CD14-positive monocyte (primary cell): ENCODE measurements around the gene NLRP3. TPM values are rescaled to one million over a fixed set of nuclear protein-coding genes. Genes with fewer than 3 reads are reported as not detected.

ENCODE experiments used
- DNase-seq, 3 donors: peaks; one replicate each; pipeline ENCODE4 v3.0.0-alpha.2; 2011 to 2022
- H2AFZ ChIP-seq: 2 replicates; pipeline ENCODE4 v1.6.0; 2012; ENCODE audit warnings: mild to moderate bottlenecking, low read depth, low read length, inconsistent platforms; ENCODE audit not compliant: insufficient read depth, poor library complexity, severe bottlenecking
- H3K27ac ChIP-seq, 2 donors: 1 replicate in 1 of 2; 2 replicates in 1 of 2; pipeline ENCODE4 v1.5.1; 2012 to 2013; ENCODE audit warnings: low read length in 2 of 2, control low read depth in 1 of 2, inconsistent platforms in 1 of 2, low read depth in 1 of 2, mild to moderate bottlenecking in 1 of 2
- H3K27me3 ChIP-seq, 2 donors: one replicate each; pipeline versions ENCODE4 v1.6.0 to v1.6.1; 2011 to 2013; ENCODE audit warnings: low read length in 2 of 2; ENCODE audit not compliant: control insufficient read depth in 2 of 2, insufficient read depth in 2 of 2
- H3K36me3 ChIP-seq, 2 donors: replicated peaks in 1 of 2; 1 replicate in 1 of 2; 2 replicates in 1 of 2; pipeline versions ENCODE4 v1.5.1 to v1.6.1; 2012 to 2013; ENCODE audit warnings: low read length in 2 of 2, control low read depth in 1 of 2, inconsistent platforms in 1 of 2, mild to moderate bottlenecking in 1 of 2; ENCODE audit not compliant: insufficient read depth in 2 of 2, control insufficient read depth in 1 of 2
- H3K4me1 ChIP-seq, 2 donors: 1 replicate in 1 of 2; 2 replicates in 1 of 2; pipeline versions ENCODE4 v1.5.1 to v1.6.1; 2012 to 2013; ENCODE audit warnings: low read length in 2 of 2, control low read depth in 1 of 2, inconsistent platforms in 1 of 2, mild to moderate bottlenecking in 1 of 2, moderate library complexity in 1 of 2; ENCODE audit not compliant: insufficient read depth in 2 of 2, control insufficient read depth in 1 of 2
- H3K4me2 ChIP-seq: replicated peaks from 2 replicates; pipeline ENCODE3; 2012; ENCODE audit warnings: low read length, moderate library complexity, mild to moderate bottlenecking; ENCODE audit not compliant: poor library complexity, severe bottlenecking; ENCODE audit errors: extremely low read depth
- H3K4me3 ChIP-seq, 3 experiments: fragments of 200-600 bp in 1 of 3; sonication (generic) in 1 of 3; replicated peaks in 1 of 3; 1 replicate in 2 of 3; 2 replicates in 1 of 3; pipeline ENCODE4 v1.5.1; 2011 to 2013; ENCODE audit warnings: low read length in 3 of 3, mild to moderate bottlenecking in 3 of 3, control low read depth in 2 of 3, low read depth in 2 of 3, inconsistent platforms in 1 of 3, moderate library complexity in 1 of 3
- H3K79me2 ChIP-seq: 2 replicates; pipeline ENCODE4 v1.6.0; 2012; ENCODE audit warnings: mild to moderate bottlenecking, control low read depth, inconsistent platforms, low read length, moderate library complexity; ENCODE audit not compliant: insufficient read depth
- H3K9ac ChIP-seq: 2 replicates; pipeline ENCODE4 v1.6.0; 2017; ENCODE audit warnings: low read length, mild to moderate bottlenecking; ENCODE audit not compliant: insufficient read depth, poor library complexity, severe bottlenecking
- H3K9me3 ChIP-seq, 2 donors: replicated peaks in 1 of 2; 1 replicate in 1 of 2; 2 replicates in 1 of 2; pipeline versions ENCODE4 v1.5.1 to v1.6.1; 2012 to 2013; ENCODE audit warnings: low read length in 2 of 2, control low read depth in 1 of 2; ENCODE audit not compliant: control insufficient read depth in 1 of 2, insufficient read depth in 1 of 2
- H4K20me1 ChIP-seq: 2 replicates; pipeline ENCODE4 v1.6.0; 2012; ENCODE audit warnings: mild to moderate bottlenecking, low read length, control low read depth, moderate library complexity; ENCODE audit not compliant: insufficient read depth
- H3K27ac Mint-ChIP-seq, 7 donors: one replicate each; pipeline ENCODE4 v1.8.0; 2020; ENCODE audit warnings: mild to moderate bottlenecking in 7 of 7, mixed read lengths in 7 of 7, moderate library complexity in 6 of 7, inconsistent platforms in 2 of 7
- H3K27me3 Mint-ChIP-seq, 3 donors: one replicate each; pipeline ENCODE4 v1.8.0; 2021 to 2022; ENCODE audit warnings: low read depth in 3 of 3, mild to moderate bottlenecking in 3 of 3, mixed read lengths in 3 of 3, moderate library complexity in 3 of 3, inconsistent platforms in 1 of 3
- H3K36me3 Mint-ChIP-seq, 2 donors: one replicate each; pipeline ENCODE4 v1.8.0; 2020; ENCODE audit warnings: mixed read lengths in 2 of 2, inconsistent platforms in 1 of 2, mild to moderate bottlenecking in 1 of 2
- H3K4me1 Mint-ChIP-seq: one replicate; pipeline ENCODE4 v1.8.0; 2020; ENCODE audit warnings: mild to moderate bottlenecking, mixed read lengths
- H3K4me3 Mint-ChIP-seq, 2 donors: one replicate each; pipeline ENCODE4 v1.8.0; 2020; ENCODE audit warnings: mild to moderate bottlenecking in 2 of 2, mixed read lengths in 2 of 2, moderate library complexity in 1 of 2
- H3K9me3 Mint-ChIP-seq, 7 donors: one replicate each; pipeline ENCODE4 v1.8.0; 2020 to 2022; ENCODE audit warnings: mixed read lengths in 7 of 7, mild to moderate bottlenecking in 6 of 7, moderate library complexity in 6 of 7, inconsistent platforms in 2 of 7
- WGBS: methylation state at CpG from one replicate; pipeline ENCODE4 v1.1.5; 2013; ENCODE audit warnings: missing lambda C conversion rate; ENCODE audit not compliant: insufficient coverage; 5-methylcytosine and 5-hydroxymethylcytosine counted together
- intact Hi-C, 2 donors: fragments of 100-400 bp; cut with micrococcal nuclease; formaldehyde crosslinking; loops; one replicate each; pipeline versions ENCODE4 v1.15.0 to v1.15.1; 2023
- polyA plus RNA-seq, 3 donors: library from polyadenylated mRNA; depleted of rRNA in 1 of 3; unstranded in 2 of 3; stranded (reverse) in 1 of 3; fragments of 300-500 nt in 2 of 3; fragments of >200 nt in 1 of 3; fragmentation: Illumina TruSeq in 2 of 3; gene quantifications; 1 replicate in 2 of 3; 2 replicates in 1 of 3; pipeline ENCODE4 v1.2.3, GENCODE V29; 2012 to 2021
- TF ChIP-seq, protein P1 (sequence below): fragments of 200-600 bp; IDR thresholded peaks from one replicate; pipeline ENCODE4 v1.8.0; 2022; ENCODE audit warnings: antibody characterized with exemption, mild to moderate bottlenecking

Gene NLRP3
- polyA plus RNA-seq, 3 donors: 56.2 to 400 (median 61.9) TPM

DNA sequence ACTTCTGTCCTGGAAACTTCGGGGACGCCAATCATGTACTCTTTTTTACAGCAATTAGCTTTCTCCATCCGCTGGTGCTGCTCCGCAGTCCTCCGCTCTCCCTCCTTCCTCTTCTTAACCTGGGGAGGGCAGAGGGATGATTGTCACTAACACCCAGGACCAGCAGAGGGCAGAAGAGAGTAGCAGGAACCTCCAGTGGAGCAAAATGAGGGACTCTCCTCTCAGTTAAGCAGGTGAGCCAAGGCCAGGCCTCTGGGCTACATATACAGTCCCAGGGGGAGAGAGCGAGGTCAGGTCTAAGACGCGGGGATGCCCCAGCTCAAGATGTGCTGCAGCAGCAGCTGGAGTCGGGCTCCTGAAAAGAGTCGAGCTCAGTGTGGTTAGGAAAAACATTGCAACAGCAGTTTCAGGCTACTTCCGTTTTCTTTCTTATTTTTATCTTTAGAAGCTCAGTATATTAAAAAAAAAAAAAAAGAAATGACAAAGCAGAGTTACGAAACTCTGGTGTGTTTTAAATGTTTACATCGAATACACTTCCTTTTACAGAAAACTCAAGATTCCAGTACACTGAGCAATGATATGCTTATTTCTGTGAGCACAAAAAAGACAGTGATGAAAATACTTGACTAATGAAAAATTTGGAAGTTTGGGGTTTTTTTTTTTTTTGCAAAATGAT lies 25.7 kb upstream of the NLRP3 start:
- Histone ChIP-seq H4K20me1 (no peaks in the 10 kb centered on the region), H3K27ac (peak overlapping the region; percentile 84 to 85), H3K4me1 (peaks cover 51 to 57% of the 10 kb centered on the region in 2 donors), H3K27me3 (no peaks in the 10 kb centered on the region), H3K9ac (peak overlapping the region; percentile 35), H3K79me2 (peaks cover 7% of the 10 kb centered on the region), H3K4me3 (peak overlapping the region; percentile 18 to 66 (median 33)), H3K36me3 (no peaks in the 10 kb centered on the region), H3K4me2 (peak overlapping the region; percentile 71), H3K9me3 (no peaks in the 10 kb centered on the region), H2AFZ (peak overlapping the region; percentile 30)
- intact Hi-C loops: loop anchor here in 1 of 2 donors (2.0 to 5.0 kb wide), 2 partner anchors 15 to 47 kb away; no protein-coding TSS in a partner anchor
- DNase-seq: peak; percentile 92 to 99 (median 98)
- peaks cover 2 to 4% of the 10 kb centered on the region in 2 donors for H3K36me3 Mint-ChIP-seq
- peak overlapping the region; percentile 94 to 99 (median 95) for H3K27ac Mint-ChIP-seq
- H3K27me3 Mint-ChIP-seq: peaks cover 0 to 3% (median 0%) of the 10 kb centered on the region in 3 donors
- WGBS: 0% methylated on average over 1 of the region's 13 CpGs
- H3K4me3 Mint-ChIP-seq: peak overlapping the region; percentile 71 to 91
- TF ChIP-seq, protein P1, sequence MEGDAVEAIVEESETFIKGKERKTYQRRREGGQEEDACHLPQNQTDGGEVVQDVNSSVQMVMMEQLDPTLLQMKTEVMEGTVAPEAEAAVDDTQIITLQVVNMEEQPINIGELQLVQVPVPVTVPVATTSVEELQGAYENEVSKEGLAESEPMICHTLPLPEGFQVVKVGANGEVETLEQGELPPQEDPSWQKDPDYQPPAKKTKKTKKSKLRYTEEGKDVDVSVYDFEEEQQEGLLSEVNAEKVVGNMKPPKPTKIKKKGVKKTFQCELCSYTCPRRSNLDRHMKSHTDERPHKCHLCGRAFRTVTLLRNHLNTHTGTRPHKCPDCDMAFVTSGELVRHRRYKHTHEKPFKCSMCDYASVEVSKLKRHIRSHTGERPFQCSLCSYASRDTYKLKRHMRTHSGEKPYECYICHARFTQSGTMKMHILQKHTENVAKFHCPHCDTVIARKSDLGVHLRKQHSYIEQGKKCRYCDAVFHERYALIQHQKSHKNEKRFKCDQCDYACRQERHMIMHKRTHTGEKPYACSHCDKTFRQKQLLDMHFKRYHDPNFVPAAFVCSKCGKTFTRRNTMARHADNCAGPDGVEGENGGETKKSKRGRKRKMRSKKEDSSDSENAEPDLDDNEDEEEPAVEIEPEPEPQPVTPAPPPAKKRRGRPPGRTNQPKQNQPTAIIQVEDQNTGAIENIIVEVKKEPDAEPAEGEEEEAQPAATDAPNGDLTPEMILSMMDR: peak; percentile 96
- H3K4me1 Mint-ChIP-seq: peaks cover 52% of the 10 kb centered on the region
- H3K9me3 Mint-ChIP-seq: no peaks in the 10 kb centered on the region

DNA sequence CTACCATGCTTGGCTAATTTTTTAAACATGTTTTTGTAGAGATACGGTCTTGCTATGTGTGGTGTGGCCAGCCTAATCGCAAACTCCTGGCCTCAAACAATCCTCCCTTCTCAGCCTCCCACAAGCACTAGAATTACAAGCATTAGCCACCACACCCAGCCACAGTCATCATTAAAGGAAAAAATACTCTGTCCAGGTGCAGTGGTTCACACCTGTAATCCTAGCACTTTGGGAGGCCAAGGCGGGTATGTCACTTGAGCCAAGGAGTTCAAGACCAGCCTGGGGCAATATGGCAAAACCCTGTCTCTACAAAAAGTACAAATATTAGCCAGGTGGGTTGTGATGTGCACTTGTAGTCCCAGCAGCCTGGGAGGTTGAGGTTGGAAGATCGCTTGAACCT lies 25.0 kb upstream of the NLRP3 start:
- Histone ChIP-seq H3K9ac (peak overlapping the region; percentile 34), H3K27me3 (no peaks in the 10 kb centered on the region), H3K9me3 (no peaks in the 10 kb centered on the region), H3K79me2 (peaks cover 7% of the 10 kb centered on the region), H3K4me3 (peak overlapping the region in 1 of 3 experiments; percentile 29), H3K4me1 (peaks cover 58 to 64% of the 10 kb centered on the region in 2 donors), H2AFZ (no peak overlapping the region), H3K27ac (peak overlapping the region; percentile 84 to 85), H4K20me1 (no peaks in the 10 kb centered on the region), H3K4me2 (peak overlapping the region; percentile 71), H3K36me3 (no peaks in the 10 kb centered on the region)
- Mint-ChIP-seq H3K4me1 (peaks cover 55% of the 10 kb centered on the region), H3K27ac (peak overlapping the region; percentile 91 to 99 (median 94)), H3K9me3 (no peaks in the 10 kb centered on the region), H3K36me3 (peaks cover 2 to 4% of the 10 kb centered on the region in 2 donors), H3K4me3 (peak overlapping the region in 1 of 2 donors; percentile 26), H3K27me3 (peaks cover 0 to 3% (median 0%) of the 10 kb centered on the region in 3 donors)
- DNase-seq: no peak
- intact Hi-C loops: loop anchor here in 1 of 2 donors (2.0 to 5.0 kb wide), 2 partner anchors 14 to 46 kb away; no protein-coding TSS in a partner anchor
- WGBS: no CpG with 5 or more reads among the region's 4 CpGs
- TF ChIP-seq, protein P1: no peak
